BE2C (cell line): ENCODE results near the gene LDLRAD4.

ENCODE experiments used
- DNase-seq: peaks from one replicate; pipeline ENCODE4 v3.0.0-alpha.2; 2020
- H3K27me3 ChIP-seq: fragments of 250-450 bp; sonication (Bioruptor Pico); 2 replicates; pipeline ENCODE4 v1.5.1; 2020; ENCODE audit warnings: mild to moderate bottlenecking
- H3K36me3 ChIP-seq: fragments of 250-450 bp; sonication (Bioruptor Pico); 2 replicates; pipeline ENCODE4 v1.5.1; 2020; ENCODE audit warnings: mild to moderate bottlenecking
- H3K4me1 ChIP-seq: fragments of 250-450 bp; sonication (Bioruptor Pico); 2 replicates; pipeline ENCODE4 v1.5.1; 2020
- H3K4me3 ChIP-seq: 2 replicates; pipeline ENCODE4 v1.5.1; 2011; ENCODE audit warnings: low read depth, low read length
- H3K9me3 ChIP-seq: fragments of 250-450 bp; sonication (Bioruptor Pico); 2 replicates; pipeline ENCODE4 v1.5.1; 2020
- TF ChIP-seq, protein P1 (sequence below): IDR thresholded peaks from 2 replicates; pipeline ENCODE4 v1.5.1; 2012; ENCODE audit warnings: mild to moderate bottlenecking, low read depth, low read length

LDLRAD4 gene

GRCh38 chr18:13420969-13421686 is 202.6 kb downstream of the LDLRAD4 start:
- H3K4me3 ChIP-seq, result no peak overlapping the region
- H3K9me3 ChIP-seq, result no peaks in the 10 kb centered on the region
- no peaks in the 10 kb centered on the region for H3K4me1 ChIP-seq
- TF ChIP-seq, protein P1, sequence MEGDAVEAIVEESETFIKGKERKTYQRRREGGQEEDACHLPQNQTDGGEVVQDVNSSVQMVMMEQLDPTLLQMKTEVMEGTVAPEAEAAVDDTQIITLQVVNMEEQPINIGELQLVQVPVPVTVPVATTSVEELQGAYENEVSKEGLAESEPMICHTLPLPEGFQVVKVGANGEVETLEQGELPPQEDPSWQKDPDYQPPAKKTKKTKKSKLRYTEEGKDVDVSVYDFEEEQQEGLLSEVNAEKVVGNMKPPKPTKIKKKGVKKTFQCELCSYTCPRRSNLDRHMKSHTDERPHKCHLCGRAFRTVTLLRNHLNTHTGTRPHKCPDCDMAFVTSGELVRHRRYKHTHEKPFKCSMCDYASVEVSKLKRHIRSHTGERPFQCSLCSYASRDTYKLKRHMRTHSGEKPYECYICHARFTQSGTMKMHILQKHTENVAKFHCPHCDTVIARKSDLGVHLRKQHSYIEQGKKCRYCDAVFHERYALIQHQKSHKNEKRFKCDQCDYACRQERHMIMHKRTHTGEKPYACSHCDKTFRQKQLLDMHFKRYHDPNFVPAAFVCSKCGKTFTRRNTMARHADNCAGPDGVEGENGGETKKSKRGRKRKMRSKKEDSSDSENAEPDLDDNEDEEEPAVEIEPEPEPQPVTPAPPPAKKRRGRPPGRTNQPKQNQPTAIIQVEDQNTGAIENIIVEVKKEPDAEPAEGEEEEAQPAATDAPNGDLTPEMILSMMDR, result no peak
- H3K27me3 ChIP-seq, result no peaks in the 10 kb centered on the region
- no peaks in the 10 kb centered on the region for H3K36me3 ChIP-seq
- DNase-seq, result no peak

DNA sequence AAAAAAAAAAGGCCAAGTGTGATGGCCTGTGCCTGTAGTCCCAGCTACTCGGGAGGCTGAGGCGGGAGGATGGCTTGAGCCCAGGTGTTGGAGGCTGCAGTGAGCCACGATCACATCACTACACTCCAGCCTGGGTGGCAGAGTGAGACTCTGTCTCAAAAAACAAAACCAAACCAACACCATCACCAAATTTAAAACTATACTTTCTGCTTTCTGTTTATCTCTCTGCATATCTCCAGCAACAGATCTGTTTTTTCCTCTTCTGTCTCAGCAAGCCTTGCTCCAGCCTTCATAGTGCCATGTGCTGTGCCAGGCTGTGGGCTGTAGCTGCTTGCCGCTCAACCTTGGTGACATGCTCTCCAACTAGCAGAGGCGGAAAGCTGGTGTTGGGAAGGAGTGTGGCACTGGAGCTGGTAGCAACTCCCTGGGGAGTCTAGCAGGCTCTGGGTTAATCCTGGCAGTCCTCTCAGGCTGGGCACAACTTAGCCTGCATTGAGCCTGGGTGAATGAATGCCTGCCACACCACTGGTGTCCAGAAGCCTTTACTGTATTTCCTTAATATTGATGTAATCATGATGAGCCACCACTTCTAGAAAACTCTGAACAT is 204.1 kb downstream of the LDLRAD4 start:
- H3K4me3 ChIP-seq, result no peak overlapping the region
- TF ChIP-seq, protein P1, result no peak
- H3K4me1 ChIP-seq, result no peaks in the 10 kb centered on the region
- DNase-seq, result no peak
- H3K27me3 ChIP-seq, result no peaks in the 10 kb centered on the region
- no peaks in the 10 kb centered on the region for H3K36me3 ChIP-seq
- no peaks in the 10 kb centered on the region for H3K9me3 ChIP-seq

DNA sequence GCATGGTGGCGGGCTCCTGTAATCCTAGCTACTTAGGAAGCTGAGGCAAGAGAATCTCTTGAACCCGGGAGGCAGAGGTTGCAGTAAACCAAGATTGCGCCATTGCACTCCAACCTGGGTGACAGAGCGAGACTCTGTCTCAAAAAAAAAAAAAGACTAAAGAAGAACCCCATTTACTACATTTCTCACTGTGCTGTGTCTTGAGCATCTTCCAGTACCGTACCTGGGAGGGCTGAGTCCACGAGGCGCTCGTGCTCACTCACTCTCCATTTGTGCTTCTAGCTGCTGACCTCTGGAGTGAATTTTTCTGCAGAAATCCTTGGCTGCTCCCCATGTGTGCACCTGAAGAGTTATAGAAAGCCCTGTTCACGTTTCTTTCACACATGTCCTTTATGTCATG is 204.8 kb downstream of the LDLRAD4 start:
- Histone ChIP-seq H3K36me3 (no peaks in the 10 kb centered on the region), H3K4me1 (no peaks in the 10 kb centered on the region), H3K27me3 (no peaks in the 10 kb centered on the region), H3K9me3 (no peaks in the 10 kb centered on the region), H3K4me3 (no peak overlapping the region)
- TF ChIP-seq, protein P1, result no peak
- DNase-seq, result no peak

DNA sequence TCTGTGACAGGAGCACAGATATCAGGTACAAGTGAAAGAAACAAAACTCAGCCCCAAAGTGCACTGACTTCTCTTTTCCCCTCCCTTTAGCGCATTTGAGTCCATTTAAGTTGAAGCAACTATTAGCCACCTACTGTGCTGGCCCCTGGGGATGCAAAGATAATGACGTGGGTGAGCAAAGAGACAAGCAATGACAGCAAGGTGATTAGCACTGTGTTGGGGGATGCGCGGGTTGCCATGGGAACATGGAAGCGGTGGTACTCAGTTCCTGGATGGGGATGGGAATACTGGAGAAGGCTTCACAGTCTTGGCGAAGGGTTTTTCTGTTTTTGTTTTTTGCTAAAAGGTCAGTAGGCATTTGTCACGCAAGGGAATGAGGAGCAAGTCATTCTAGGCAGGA is 205.8 kb downstream of the LDLRAD4 start:
- Histone ChIP-seq H3K4me1 (no peaks in the 10 kb centered on the region), H3K27me3 (no peaks in the 10 kb centered on the region), H3K4me3 (no peak overlapping the region), H3K9me3 (no peaks in the 10 kb centered on the region), H3K36me3 (no peaks in the 10 kb centered on the region)
- TF ChIP-seq, protein P1, result no peak
- DNase-seq, result no peak

- Histone ChIP-seq H3K4me1 (no peaks in the 10 kb centered on the region), H3K9me3 (no peaks in the 10 kb centered on the region), H3K27me3 (no peaks in the 10 kb centered on the region), H3K4me3 (no peak overlapping the region), H3K36me3 (no peaks in the 10 kb centered on the region)
- DNase-seq, result no peak
- TF ChIP-seq, protein P1, result no peak
Observed at GRCh38 chr18:13425357-13426091, 207.0 kb downstream of the LDLRAD4 start.

- H3K9me3 ChIP-seq, result no peaks in the 10 kb centered on the region
- H3K4me3 ChIP-seq, result no peak overlapping the region
- TF ChIP-seq, protein P1, result no peak
- no peaks in the 10 kb centered on the region for H3K27me3 ChIP-seq
- DNase-seq, result no peak
- no peaks in the 10 kb centered on the region for H3K36me3 ChIP-seq
- H3K4me1 ChIP-seq, result no peaks in the 10 kb centered on the region
Observed at GRCh38 chr18:13427354-13427753, 208.8 kb downstream of the LDLRAD4 start.
